Naive thymus-derived CD4-positive, alpha-beta T cell (primary cell): ENCODE measurements around the gene MT3. TPM values are rescaled to one million over a fixed set of nuclear protein-coding genes. Genes with fewer than 3 reads are reported as not detected.

Experiments used
- ATAC-seq: fragments of 150-1000 bp; cut with Tn5 transposase; 2 replicates; pipeline ENCODE4 v1.10.0; 2021; ENCODE audit warnings: mild to moderate bottlenecking, moderate library complexity
- CTCF ChIA-PET: fragments of 350-600 bp; sonication (Branson Sonifier 250); formaldehyde crosslinking; loops from one replicate; lab custom pipeline; 2021; ENCODE audit warnings: antibody characterized with exemption; lab: Charles Lee
- POLR2A ChIA-PET: fragments of 350-600 bp; sonication (Branson Sonifier 250); formaldehyde crosslinking; loops from one replicate; lab custom pipeline; 2021; ENCODE audit warnings: antibody characterized with exemption, inconsistent platforms; lab: Charles Lee
- DNase-seq, 9 donors: peaks; one replicate each; pipeline versions ENCODE4 v3.0.0 to v3.0.0-alpha.2; 2020 to 2022; ENCODE audit warnings: mixed read lengths in 1 of 9
- H3K27ac ChIP-seq: one replicate; pipeline ENCODE4 v1.7.0; 2013; ENCODE audit warnings: mild to moderate bottlenecking, low read depth, low read length, moderate library complexity
- H3K27me3 ChIP-seq, 2 donors: one replicate each; pipeline ENCODE4 v1.7.0; 2013; ENCODE audit warnings: low read length in 2 of 2, mild to moderate bottlenecking in 2 of 2, moderate library complexity in 2 of 2; ENCODE audit not compliant: control insufficient read depth in 2 of 2, insufficient read depth in 2 of 2
- H3K36me3 ChIP-seq, 3 experiments: 1 replicate in 2 of 3; 2 replicates in 1 of 3; pipeline ENCODE4 v1.7.0; 2013; ENCODE audit warnings: low read length in 3 of 3, mild to moderate bottlenecking in 3 of 3, moderate library complexity in 1 of 3; ENCODE audit not compliant: insufficient read depth in 3 of 3, control insufficient read depth in 2 of 3
- H3K4me1 ChIP-seq, 2 donors: one replicate each; pipeline ENCODE4 v1.7.0; 2013; ENCODE audit warnings: low read length in 2 of 2, mild to moderate bottlenecking in 2 of 2, moderate library complexity in 1 of 2; ENCODE audit not compliant: control insufficient read depth in 2 of 2, insufficient read depth in 2 of 2
- H3K4me3 ChIP-seq: 2 replicates; pipeline ENCODE4 v1.7.0; 2013; ENCODE audit warnings: mild to moderate bottlenecking, low read length
- H3K9me3 ChIP-seq, 3 experiments: 1 replicate in 2 of 3; 2 replicates in 1 of 3; pipeline ENCODE4 v1.7.0; 2013; ENCODE audit warnings: low read length in 3 of 3; ENCODE audit not compliant: control insufficient read depth in 2 of 3
- H3K27ac Mint-ChIP-seq, 9 donors: one replicate each; pipeline ENCODE4 v1.8.0; 2020 to 2022; ENCODE audit warnings: mixed read lengths in 9 of 9, mild to moderate bottlenecking in 8 of 9, moderate library complexity in 5 of 9, inconsistent platforms in 2 of 9
- H3K27me3 Mint-ChIP-seq, 5 donors: one replicate each; pipeline ENCODE4 v1.8.0; 2021 to 2022; ENCODE audit warnings: mixed read lengths in 5 of 5, mild to moderate bottlenecking in 1 of 5
- H3K36me3 Mint-ChIP-seq, 5 donors: one replicate each; pipeline ENCODE4 v1.8.0; 2020 to 2022; ENCODE audit warnings: mixed read lengths in 5 of 5, mild to moderate bottlenecking in 3 of 5, inconsistent platforms in 1 of 5
- H3K4me1 Mint-ChIP-seq, 7 donors: one replicate each; pipeline ENCODE4 v1.8.0; 2020 to 2022; ENCODE audit warnings: mixed read lengths in 7 of 7, mild to moderate bottlenecking in 3 of 7, inconsistent platforms in 1 of 7
- H3K4me3 Mint-ChIP-seq, 10 donors: one replicate each; pipeline ENCODE4 v1.8.0; 2020 to 2022; ENCODE audit warnings: mild to moderate bottlenecking in 10 of 10, mixed read lengths in 10 of 10, moderate library complexity in 6 of 10, inconsistent platforms in 2 of 10
- H3K9me3 Mint-ChIP-seq, 11 donors: one replicate each; pipeline ENCODE4 v1.8.0; 2020 to 2022; ENCODE audit warnings: mixed read lengths in 11 of 11, mild to moderate bottlenecking in 4 of 11, inconsistent platforms in 1 of 11, moderate library complexity in 1 of 11
- intact Hi-C, 2 donors: fragments of 100-400 bp; cut with micrococcal nuclease; formaldehyde crosslinking; loops; one replicate each; pipeline ENCODE4 v1.15.1; 2023
- polyA plus RNA-seq, 2 donors: library from polyadenylated mRNA; unstranded; fragments of 300-500 nt; fragmentation: Illumina TruSeq; gene quantifications; one replicate each; pipeline ENCODE4 v1.2.3, GENCODE V29; 2021
- total RNA-seq, 6 experiments: library from RNA in 5 of 6; stranded (reverse) in 5 of 6; gene quantifications; 1 replicate in 5 of 6; 2 replicates in 1 of 6; pipeline ENCODE4 v1.2.3 and lab custom pipeline; 2021 to 2026

Gene MT3
- total and polyA plus RNA-seq, 7 experiments from 2014 or later, result 0.76 to 4.5 (median 3.8) TPM; not detected in 2

DNA sequence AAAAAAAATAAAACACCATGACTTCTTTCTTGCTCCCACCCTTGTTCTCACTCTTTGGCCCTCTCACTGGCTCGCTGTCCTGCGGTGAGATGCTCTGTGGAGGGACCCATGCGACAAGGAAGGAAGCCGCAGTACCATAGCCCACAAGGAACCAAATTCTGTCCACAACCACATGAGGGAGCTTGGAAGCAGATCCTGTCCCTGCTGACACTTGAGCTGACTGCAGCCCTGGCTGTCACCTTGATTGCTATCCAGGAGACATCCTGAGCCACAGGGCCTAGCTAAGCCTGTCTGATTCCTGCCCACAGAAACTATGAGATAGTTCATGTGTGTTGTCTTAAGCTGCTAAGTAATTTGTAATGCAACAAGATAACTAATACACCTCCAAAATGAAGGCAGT, 14.3 kb downstream of the MT3 start:
- Mint-ChIP-seq H3K27ac (peak overlapping the region in 1 of 9 donors; percentile 31), H3K4me1 (peaks cover 18 to 28% (median 23%) of the 10 kb centered on the region in 7 donors), H3K4me3 (no peak overlapping the region), H3K36me3 (no peaks in the 10 kb centered on the region), H3K27me3 (peaks cover 0 to 16% (median 3%) of the 10 kb centered on the region in 5 donors), H3K9me3 (no peaks in the 10 kb centered on the region)
- ChIA-PET CTCF (interaction anchor here (0.7 to 1.6 kb wide), 6 partner anchors 18 to 105 kb away, joined by 3 to 8 read pairs (median 5); no protein-coding TSS in a partner anchor), POLR2A (interaction anchor here (3.6 kb wide), 1 partner anchor 99 kb away, joined by 16 read pairs; no protein-coding TSS in a partner anchor)
- no peak overlapping the region for H3K27ac ChIP-seq
- intact Hi-C loops, result loop anchor here in 1 of 2 donors (1.0 kb wide), 2 partner anchors 40 to 99 kb away; no protein-coding TSS in a partner anchor
- no peaks in the 10 kb centered on the region for H3K27me3 ChIP-seq
- no peaks in the 10 kb centered on the region for H3K9me3 ChIP-seq
- ATAC-seq (no peak), DNase-seq (peak in 2 of 9 donors; percentile 22 to 25)
- peaks cover 14 to 18% of the 10 kb centered on the region in 2 donors for H3K4me1 ChIP-seq
- H3K36me3 ChIP-seq, result no peaks in the 10 kb centered on the region
- H3K4me3 ChIP-seq, result no peak overlapping the region

DNA sequence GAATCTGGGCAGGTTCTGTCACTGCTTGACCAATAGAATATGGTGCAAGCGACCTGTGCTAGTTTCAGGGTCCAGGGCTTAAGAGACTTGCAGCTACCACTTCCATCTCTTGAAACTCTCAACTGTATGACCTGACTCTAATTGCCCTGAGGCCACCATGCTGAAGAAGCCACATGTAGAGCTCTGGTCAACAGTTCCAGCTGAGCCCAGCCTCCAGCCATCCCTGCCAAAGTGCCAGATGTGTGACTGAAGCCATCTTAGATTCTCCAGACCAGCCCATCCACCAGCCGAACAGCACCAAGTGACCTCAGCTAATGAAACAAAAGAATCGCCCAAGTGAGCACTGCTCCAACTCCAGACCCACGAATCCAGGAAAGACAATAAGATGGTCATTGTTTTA, 15.6 kb downstream of the MT3 start:
- Mint-ChIP-seq H3K27me3 (peaks cover 0 to 12% (median 3%) of the 10 kb centered on the region in 5 donors), H3K4me1 (peaks cover 27 to 35% (median 32%) of the 10 kb centered on the region in 7 donors), H3K27ac (peak overlapping the region in 3 of 9 donors; percentile 3 to 84 (median 33)), H3K4me3 (no peak overlapping the region), H3K9me3 (no peaks in the 10 kb centered on the region), H3K36me3 (peaks cover 0 to 3% (median 0%) of the 10 kb centered on the region in 5 donors)
- ChIA-PET POLR2A (interaction anchor here (0.7 to 4.8 kb wide), 4 partner anchors 8 to 97 kb away, joined by 3 to 23 read pairs (median 10); no protein-coding TSS in a partner anchor), CTCF (interaction anchor here (0.5 to 1.9 kb wide), 8 partner anchors 16 to 102 kb away, joined by 3 to 14 read pairs (median 4); no protein-coding TSS in a partner anchor)
- no peaks in the 10 kb centered on the region for H3K36me3 ChIP-seq
- no peaks in the 10 kb centered on the region for H3K27me3 ChIP-seq
- ATAC-seq, result no peak
- intact Hi-C loops, result loop anchor here (5.0 kb wide), 3 partner anchors 178 to 582 kb away; partner anchors contain the start of genes AMFR (in 1 of the 2), HERPUD1 (in 1 of the 2), PSME3IP1 (in 1 of the 2) and RSPRY1 (in 1 of the 2)
- H3K27ac ChIP-seq, result no peak overlapping the region
- H3K9me3 ChIP-seq, result no peaks in the 10 kb centered on the region
- DNase-seq, result no peak
- peaks cover 16 to 23% of the 10 kb centered on the region in 2 donors for H3K4me1 ChIP-seq
- no peak overlapping the region for H3K4me3 ChIP-seq

DNA sequence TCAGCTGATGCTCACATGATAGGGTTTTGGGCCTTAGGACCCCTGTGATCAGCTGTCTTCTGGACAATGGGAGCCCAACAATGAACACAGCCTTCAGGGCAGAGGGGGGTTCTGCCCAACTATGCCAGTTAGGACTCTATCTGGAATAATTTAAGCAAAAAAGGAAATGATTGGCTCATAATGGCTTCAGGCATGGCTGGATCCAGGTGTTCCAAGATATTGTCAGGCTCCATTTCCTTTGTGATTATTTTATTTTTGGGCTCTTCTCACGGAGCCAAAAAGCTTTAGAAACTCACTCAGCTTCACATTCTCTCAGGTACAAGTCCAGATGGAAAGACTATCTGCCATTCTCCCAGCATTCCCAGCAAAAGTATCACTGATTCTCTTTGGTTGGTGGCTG, 16.1 kb downstream of the MT3 start:
- Mint-ChIP-seq H3K4me3 (no peak overlapping the region), H3K27me3 (peaks cover 0 to 7% (median 2%) of the 10 kb centered on the region in 5 donors), H3K9me3 (no peaks in the 10 kb centered on the region), H3K4me1 (peaks cover 27 to 39% (median 35%) of the 10 kb centered on the region in 7 donors), H3K36me3 (peaks cover 0 to 3% (median 0%) of the 10 kb centered on the region in 5 donors), H3K27ac (peak overlapping the region in 5 of 9 donors; percentile 12 to 96 (median 85))
- Histone ChIP-seq H3K27ac (no peak overlapping the region), H3K27me3 (no peaks in the 10 kb centered on the region), H3K4me3 (no peak overlapping the region), H3K36me3 (no peaks in the 10 kb centered on the region), H3K9me3 (no peaks in the 10 kb centered on the region), H3K4me1 (peaks cover 21 to 28% of the 10 kb centered on the region in 2 donors)
- ATAC-seq (no peak), DNase-seq (no peak)
- CTCF ChIA-PET, result interaction anchor here (0.8 to 1.9 kb wide), 5 partner anchors 15 to 97 kb away, joined by 3 to 14 read pairs (median 4); no protein-coding TSS in a partner anchor
- intact Hi-C loops, result loop anchor here (5.0 kb wide), 3 partner anchors 178 to 582 kb away; partner anchors contain the start of genes AMFR (in 1 of the 2), HERPUD1 (in 1 of the 2), PSME3IP1 (in 1 of the 2) and RSPRY1 (in 1 of the 2)
- POLR2A ChIA-PET, result interaction anchor here (0.7 to 4.8 kb wide), 6 partner anchors 8 to 103 kb away, joined by 3 to 23 read pairs (median 8); partner anchors contain the start of gene MT1X

DNA sequence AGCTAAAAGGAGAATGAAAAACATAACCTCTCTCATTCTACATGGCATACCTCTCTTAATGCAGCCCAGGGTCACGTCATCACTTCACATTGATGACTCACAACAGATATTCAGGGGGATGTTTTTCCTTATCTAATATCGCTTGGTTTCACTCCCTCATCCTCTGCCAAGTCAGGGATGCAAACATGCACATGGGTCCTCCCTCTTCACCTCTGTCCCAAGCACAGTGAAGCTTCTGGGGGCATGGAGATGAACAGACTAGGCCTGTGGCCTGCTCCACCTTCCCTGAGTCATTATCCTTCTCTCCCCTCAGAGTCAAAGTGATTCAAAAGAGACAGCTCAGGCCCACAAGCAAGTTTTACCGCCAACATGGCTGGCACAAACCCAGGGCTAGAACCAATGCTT, 16.7 kb downstream of the MT3 start:
- Mint-ChIP-seq H3K4me1 (peaks cover 32 to 45% (median 40%) of the 10 kb centered on the region in 7 donors), H3K36me3 (peaks cover 0 to 3% (median 0%) of the 10 kb centered on the region in 5 donors), H3K4me3 (no peak overlapping the region), H3K27me3 (peaks cover 0 to 3% (median 0%) of the 10 kb centered on the region in 5 donors), H3K27ac (peak overlapping the region; percentile 28 to 97 (median 85)), H3K9me3 (no peaks in the 10 kb centered on the region)
- intact Hi-C loops, result loop anchor here (2.0 to 5.0 kb wide), 4 partner anchors 19 to 581 kb away; partner anchors contain the start of genes AMFR (in 1 of the 2), HERPUD1 (in 1 of the 2), PSME3IP1 (in 1 of the 2) and RSPRY1 (in 1 of the 2)
- ATAC-seq (no peak), DNase-seq (no peak)
- H3K9me3 ChIP-seq, result no peaks in the 10 kb centered on the region
- H3K4me3 ChIP-seq, result no peak overlapping the region
- H3K36me3 ChIP-seq, result no peaks in the 10 kb centered on the region
- POLR2A ChIA-PET, result interaction anchor here (0.7 to 4.8 kb wide), 6 partner anchors 9 to 102 kb away, joined by 3 to 23 read pairs (median 8); partner anchors contain the start of gene MT1X
- CTCF ChIA-PET, result interaction anchor here (1.6 to 1.9 kb wide), 2 partner anchors 29 to 96 kb away, joined by 4 to 14 read pairs; no protein-coding TSS in a partner anchor
- H3K4me1 ChIP-seq, result peaks cover 27 to 34% of the 10 kb centered on the region in 2 donors
- H3K27ac ChIP-seq, result no peak overlapping the region
- no peaks in the 10 kb centered on the region for H3K27me3 ChIP-seq

DNA sequence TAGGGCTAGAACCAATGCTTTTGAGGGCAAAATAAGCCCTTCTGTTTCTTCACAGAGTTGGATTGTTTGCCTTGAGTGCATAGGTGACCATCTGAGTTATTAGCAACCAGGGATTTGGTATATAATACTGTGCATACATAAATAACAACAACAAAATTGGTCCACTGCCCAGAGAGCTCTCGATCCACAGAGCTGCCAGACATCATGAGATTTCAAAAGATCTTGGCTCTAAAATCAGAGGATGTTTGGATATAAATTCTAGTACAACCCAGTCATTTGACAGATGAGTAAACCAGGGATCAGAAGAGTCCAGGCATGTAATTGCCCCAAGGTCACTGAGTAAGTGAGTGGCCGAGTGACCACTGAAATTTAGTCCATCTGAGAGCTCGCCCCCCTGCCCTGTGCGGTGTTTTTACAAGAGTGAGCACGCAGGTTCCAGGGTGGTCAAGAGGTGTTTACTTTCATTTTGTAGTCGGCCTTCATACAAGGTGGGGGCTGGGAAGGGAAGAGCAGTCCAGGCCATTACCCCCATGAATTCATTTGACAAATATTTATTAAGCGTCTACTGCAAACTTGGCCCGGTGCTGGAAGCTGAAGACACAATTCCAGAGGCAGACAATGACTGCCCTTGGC, 17.3 kb downstream of the MT3 start:
- peaks cover 35 to 49% (median 45%) of the 10 kb centered on the region in 7 donors for H3K4me1 Mint-ChIP-seq
- intact Hi-C loops, result loop anchor here (2.0 to 5.0 kb wide), 4 partner anchors 20 to 581 kb away; partner anchors contain the start of genes AMFR (in 1 of the 2), HERPUD1 (in 1 of the 2), PSME3IP1 (in 1 of the 2) and RSPRY1 (in 1 of the 2)
- H3K4me3 Mint-ChIP-seq, result peak overlapping the region; percentile 30 to 95 (median 84)

More for the DNA sequence above, 17.3 kb downstream of the MT3 start:
- POLR2A ChIA-PET, result interaction anchor here (0.7 to 4.8 kb wide), 8 partner anchors 11 to 101 kb away, joined by 3 to 23 read pairs (median 10); partner anchors contain the start of gene MT1X
- no peaks in the 10 kb centered on the region for H3K27me3 Mint-ChIP-seq
- peak overlapping the region; percentile 28 to 97 (median 88) for H3K27ac Mint-ChIP-seq
- H3K9me3 Mint-ChIP-seq, result no peaks in the 10 kb centered on the region
- CTCF ChIA-PET, result interaction anchor here (1.1 kb wide), 1 partner anchor 94 kb away, joined by 3 read pairs; no protein-coding TSS in a partner anchor
- no peak overlapping the region for H3K4me3 ChIP-seq
- H3K9me3 ChIP-seq, result no peaks in the 10 kb centered on the region
- peak overlapping the region; percentile 94 for H3K27ac ChIP-seq
- no peaks in the 10 kb centered on the region for H3K27me3 ChIP-seq
- ATAC-seq, result no peak
- no peaks in the 10 kb centered on the region for H3K36me3 ChIP-seq
- DNase-seq, result no peak
- peaks cover 0 to 5% (median 0%) of the 10 kb centered on the region in 5 donors for H3K36me3 Mint-ChIP-seq
- H3K4me1 ChIP-seq, result peaks cover 29 to 34% of the 10 kb centered on the region in 2 donors
